ENCODE measurements around the gene NOS1AP. TPM values are rescaled to one million over a fixed set of nuclear protein-coding genes. Genes with fewer than 3 reads are reported as not detected.

The NOS1AP gene
- total RNA-seq, 1 experiment from 2014 or later = 14.7 TPM

GRCh38 chr1:162223488-162223887 lies 154.0 kb downstream of the NOS1AP start:
- ChIA-PET CTCF (no interaction called here), POLR2A (no interaction called here)
- DNase-seq (ENCODE audit: low spot score) (no peak), ATAC-seq (no peak)
- Mint-ChIP-seq H3K36me3 (no peaks in the 10 kb centered on the region), H3K4me3 (no peak overlapping the region), H3K9me3 (no peaks in the 10 kb centered on the region), H3K27me3 (ENCODE audit: low read depth) (no peaks in the 10 kb centered on the region; the same call in 1 of the 2 replicates), H3K27ac (no peak overlapping the region), H3K4me1 (peaks cover 81% of the 10 kb centered on the region)
- no peak for TF ChIP-seq GABPB1 (CRISPR knock-in tag; IDR thresholded peaks at IDR 0.05)
- TF ChIP-seq ZNF671 (CRISPR knock-in tag; IDR thresholded peaks at IDR 0.05) = no peak
- TF ChIP-seq ZNF263 (CRISPR knock-in tag; IDR thresholded peaks at IDR 0.05; ENCODE audit: low read depth) = no peak
- TF ChIP-seq HMGA2 (CRISPR knock-in tag; IDR thresholded peaks at IDR 0.05) = no peak
- TF ChIP-seq ATF1 (CRISPR knock-in tag; IDR thresholded peaks at IDR 0.05) = no peak
- no peak for TF ChIP-seq NFATC4 (CRISPR knock-in tag; IDR thresholded peaks at IDR 0.05)
- TF ChIP-seq, protein P1, sequence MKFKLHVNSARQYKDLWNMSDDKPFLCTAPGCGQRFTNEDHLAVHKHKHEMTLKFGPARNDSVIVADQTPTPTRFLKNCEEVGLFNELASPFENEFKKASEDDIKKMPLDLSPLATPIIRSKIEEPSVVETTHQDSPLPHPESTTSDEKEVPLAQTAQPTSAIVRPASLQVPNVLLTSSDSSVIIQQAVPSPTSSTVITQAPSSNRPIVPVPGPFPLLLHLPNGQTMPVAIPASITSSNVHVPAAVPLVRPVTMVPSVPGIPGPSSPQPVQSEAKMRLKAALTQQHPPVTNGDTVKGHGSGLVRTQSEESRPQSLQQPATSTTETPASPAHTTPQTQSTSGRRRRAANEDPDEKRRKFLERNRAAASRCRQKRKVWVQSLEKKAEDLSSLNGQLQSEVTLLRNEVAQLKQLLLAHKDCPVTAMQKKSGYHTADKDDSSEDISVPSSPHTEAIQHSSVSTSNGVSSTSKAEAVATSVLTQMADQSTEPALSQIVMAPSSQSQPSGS (CRISPR knock-in tag; IDR thresholded peaks at IDR 0.05; ENCODE audit: borderline replicate concordance, low read depth) = no peak
- TF ChIP-seq FOXJ3 (CRISPR knock-in tag; IDR thresholded peaks at IDR 0.05; ENCODE audit: borderline replicate concordance) = no peak
- TF ChIP-seq, protein P2, sequence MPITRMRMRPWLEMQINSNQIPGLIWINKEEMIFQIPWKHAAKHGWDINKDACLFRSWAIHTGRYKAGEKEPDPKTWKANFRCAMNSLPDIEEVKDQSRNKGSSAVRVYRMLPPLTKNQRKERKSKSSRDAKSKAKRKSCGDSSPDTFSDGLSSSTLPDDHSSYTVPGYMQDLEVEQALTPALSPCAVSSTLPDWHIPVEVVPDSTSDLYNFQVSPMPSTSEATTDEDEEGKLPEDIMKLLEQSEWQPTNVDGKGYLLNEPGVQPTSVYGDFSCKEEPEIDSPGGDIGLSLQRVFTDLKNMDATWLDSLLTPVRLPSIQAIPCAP (CRISPR knock-in tag; IDR thresholded peaks at IDR 0.05) = no peak
- no peak for TF ChIP-seq SOX15 (CRISPR knock-in tag; IDR thresholded peaks at IDR 0.05)
- no peak for TF ChIP-seq TCF7 (CRISPR knock-in tag; IDR thresholded peaks at IDR 0.05; ENCODE audit: low read depth)

DNA sequence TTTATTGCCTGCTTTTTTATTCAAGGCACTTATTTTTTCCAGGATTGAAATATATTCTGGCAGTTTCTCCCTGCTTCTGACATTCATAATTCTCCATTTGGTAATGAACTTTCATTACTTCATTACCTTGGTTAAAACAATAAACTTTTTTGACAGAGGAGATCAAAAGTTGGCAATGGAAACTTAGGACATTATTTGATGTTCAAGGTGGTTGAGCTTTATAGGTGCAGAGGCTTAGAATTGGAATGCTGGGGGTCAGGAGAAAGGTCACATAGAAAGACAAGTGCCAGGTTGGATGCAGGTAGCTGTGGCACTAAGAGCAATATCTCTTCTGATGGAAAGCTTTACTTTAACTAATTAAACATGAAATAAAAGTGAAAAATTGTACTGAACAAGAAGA lies 154.8 kb downstream of the NOS1AP start:
- Mint-ChIP-seq H3K27me3 (ENCODE audit: low read depth) (no peaks in the 10 kb centered on the region; the same call in 1 of the 2 replicates), H3K4me1 (peaks cover 79% of the 10 kb centered on the region), H3K9me3 (no peaks in the 10 kb centered on the region), H3K27ac (no peak overlapping the region), H3K36me3 (no peaks in the 10 kb centered on the region), H3K4me3 (no peak overlapping the region)
- POLR2A ChIA-PET = no interaction called here
- TF ChIP-seq ZNF138 (CRISPR knock-in tag; conservative IDR thresholded peaks at IDR 0.05) (no peak), SOX15 (CRISPR knock-in tag; IDR thresholded peaks at IDR 0.05) (no peak), PREB (CRISPR knock-in tag; IDR thresholded peaks at IDR 0.05; ENCODE audit: borderline replicate concordance) (no peak), GABPB1 (CRISPR knock-in tag; IDR thresholded peaks at IDR 0.05) (no peak), ETV6 (CRISPR knock-in tag; IDR thresholded peaks at IDR 0.05) (no peak), NFE2L1 (CRISPR knock-in tag; IDR thresholded peaks at IDR 0.05) (no peak), EMX1 (CRISPR knock-in tag; IDR thresholded peaks at IDR 0.05) (no peak), MYBL2 (CRISPR knock-in tag; IDR thresholded peaks at IDR 0.05) (no peak), OVOL2 (CRISPR knock-in tag; IDR thresholded peaks at IDR 0.05; ENCODE audit: borderline replicate concordance) (no peak)
- TF ChIP-seq, protein P3, sequence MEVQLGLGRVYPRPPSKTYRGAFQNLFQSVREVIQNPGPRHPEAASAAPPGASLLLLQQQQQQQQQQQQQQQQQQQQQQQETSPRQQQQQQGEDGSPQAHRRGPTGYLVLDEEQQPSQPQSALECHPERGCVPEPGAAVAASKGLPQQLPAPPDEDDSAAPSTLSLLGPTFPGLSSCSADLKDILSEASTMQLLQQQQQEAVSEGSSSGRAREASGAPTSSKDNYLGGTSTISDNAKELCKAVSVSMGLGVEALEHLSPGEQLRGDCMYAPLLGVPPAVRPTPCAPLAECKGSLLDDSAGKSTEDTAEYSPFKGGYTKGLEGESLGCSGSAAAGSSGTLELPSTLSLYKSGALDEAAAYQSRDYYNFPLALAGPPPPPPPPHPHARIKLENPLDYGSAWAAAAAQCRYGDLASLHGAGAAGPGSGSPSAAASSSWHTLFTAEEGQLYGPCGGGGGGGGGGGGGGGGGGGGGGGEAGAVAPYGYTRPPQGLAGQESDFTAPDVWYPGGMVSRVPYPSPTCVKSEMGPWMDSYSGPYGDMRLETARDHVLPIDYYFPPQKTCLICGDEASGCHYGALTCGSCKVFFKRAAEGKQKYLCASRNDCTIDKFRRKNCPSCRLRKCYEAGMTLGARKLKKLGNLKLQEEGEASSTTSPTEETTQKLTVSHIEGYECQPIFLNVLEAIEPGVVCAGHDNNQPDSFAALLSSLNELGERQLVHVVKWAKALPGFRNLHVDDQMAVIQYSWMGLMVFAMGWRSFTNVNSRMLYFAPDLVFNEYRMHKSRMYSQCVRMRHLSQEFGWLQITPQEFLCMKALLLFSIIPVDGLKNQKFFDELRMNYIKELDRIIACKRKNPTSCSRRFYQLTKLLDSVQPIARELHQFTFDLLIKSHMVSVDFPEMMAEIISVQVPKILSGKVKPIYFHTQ (CRISPR knock-in tag; IDR thresholded peaks at IDR 0.05) = no peak
- TF ChIP-seq, protein P4, sequence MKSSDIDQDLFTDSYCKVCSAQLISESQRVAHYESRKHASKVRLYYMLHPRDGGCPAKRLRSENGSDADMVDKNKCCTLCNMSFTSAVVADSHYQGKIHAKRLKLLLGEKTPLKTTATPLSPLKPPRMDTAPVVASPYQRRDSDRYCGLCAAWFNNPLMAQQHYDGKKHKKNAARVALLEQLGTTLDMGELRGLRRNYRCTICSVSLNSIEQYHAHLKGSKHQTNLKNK (CRISPR knock-in tag; IDR thresholded peaks at IDR 0.05) = no peak
- CTCF ChIA-PET = no interaction called here
- ATAC-seq (no peak), DNase-seq (ENCODE audit: low spot score) (no peak)

All from WTC11 (cell line).